GM18907 (cell line): ENCODE results near the gene MSMP.

Experiments used
- ATAC-seq: cut with Tn5 transposase; IDR thresholded peaks from one replicate; pipeline ENCODE4 v1.9.1; 2021; ENCODE audit warnings: mild to moderate bottlenecking, moderate library complexity; ENCODE audit not compliant: unreplicated experiment

MSMP gene

GRCh38 chr9:35746583-35746982 lies 7.5 kb downstream of the MSMP start:
- ATAC-seq, result no peak

GRCh38 chr9:35745569-35745968 lies 8.5 kb downstream of the MSMP start:
- no peak for ATAC-seq

- ATAC-seq, result no peak
These were observed 10.1 kb downstream of the MSMP start for GRCh38 chr9:35743880-35744518.

GRCh38 chr9:35743452-35743851 lies 10.6 kb downstream of the MSMP start:
- no peak for ATAC-seq

- ATAC-seq, result no peak
These were observed 12.3 kb downstream of the MSMP start for GRCh38 chr9:35741740-35742139.

GRCh38 chr9:35740243-35740642 lies 13.8 kb downstream of the MSMP start:
- ATAC-seq, result no peak

GRCh38 chr9:35738924-35739323 lies 15.2 kb downstream of the MSMP start:
- ATAC-seq, result no peak

- no peak for ATAC-seq
These were observed 15.9 kb downstream of the MSMP start for GRCh38 chr9:35738186-35738585.

- ATAC-seq, result no peak
These were observed 16.9 kb downstream of the MSMP start for GRCh38 chr9:35737143-35737542.

- no peak for ATAC-seq
These were observed 17.9 kb downstream of the MSMP start for GRCh38 chr9:35736201-35736633.

- no peak for ATAC-seq
These were observed 20.0 kb downstream of the MSMP start for GRCh38 chr9:35734096-35734495.

- ATAC-seq, result peak; percentile 5
These were observed 21.1 kb downstream of the MSMP start for GRCh38 chr9:35732800-35733541.

- ATAC-seq, result peak; percentile 81
These were observed 21.8 kb downstream of the MSMP start, which contains the start of the genes CREB3 and TLN1 for GRCh38 chr9:35732185-35732799. Gene CREB3 (plus strand): TSS chr9:35732666. CDS start chr9:35732773, 107 bp downstream. Gene TLN1 (minus strand): TSS chr9:35732195. CDS start chr9:35725694, 6,501 bp downstream.

GRCh38 chr9:35731415-35732184 lies 22.5 kb downstream of the MSMP start:
- no peak for ATAC-seq

GRCh38 chr9:35730486-35730854 lies 23.6 kb downstream of the MSMP start:
- ATAC-seq, result no peak

- no peak for ATAC-seq
These were observed 24.2 kb downstream of the MSMP start for GRCh38 chr9:35729700-35730485.

GRCh38 chr9:35729101-35729500 lies 25.0 kb downstream of the MSMP start:
- ATAC-seq, result no peak

- no peak for ATAC-seq
These were observed 25.8 kb downstream of the MSMP start for GRCh38 chr9:35728041-35728971.

- ATAC-seq, result no peak
These were observed 26.4 kb downstream of the MSMP start for GRCh38 chr9:35727676-35728040.
